Esophagus muscularis mucosa (tissue), 4 donors: Measurements from ENCODE around the gene KPNA6. TPM values are rescaled to one million over a fixed set of nuclear protein-coding genes. Genes with fewer than 3 reads are reported as not detected.
"Not testable (repeated sequence)": the region's sequence is repeated elsewhere in the genome, so short reads cannot be mapped to it uniquely, and the experiment has no call there.

Experiments
- DNase-seq: peaks from one replicate; pipeline ENCODE4 v3.0.0-alpha.2; 2017; ENCODE audit errors: extremely low spot score
- H3K27ac ChIP-seq, 4 donors: fragments of 200-600 bp; sonication (generic); replicated peaks in 1 of 4; 1 replicate in 3 of 4; 2 replicates in 1 of 4; pipeline ENCODE4 v1.5.1; 2016 to 2019; ENCODE audit warnings: mild to moderate bottlenecking in 1 of 4
- H3K27me3 ChIP-seq, 4 donors: fragments of 200-600 bp; sonication (generic); one replicate each; pipeline versions ENCODE4 v1.5.1 to v1.6.0; 2016 to 2019
- H3K36me3 ChIP-seq, 4 donors: fragments of 200-600 bp; sonication (generic); one replicate each; pipeline ENCODE4 v1.5.1; 2016 to 2019
- H3K4me1 ChIP-seq, 4 donors: fragments of 200-600 bp; sonication (generic); one replicate each; pipeline ENCODE4 v1.5.1; 2016 to 2019
- H3K4me3 ChIP-seq, 4 donors: fragments of 200-600 bp; sonication (generic); 1 replicate in 2 of 4; 2 replicates in 2 of 4; pipeline ENCODE4 v1.5.1; 2016 to 2019; ENCODE audit warnings: mild to moderate bottlenecking in 4 of 4, moderate library complexity in 1 of 4
- H3K9me3 ChIP-seq, 4 donors: fragments of 200-600 bp; sonication (generic); 1 replicate in 3 of 4; 2 replicates in 1 of 4; pipeline ENCODE4 v1.5.1; 2016 to 2019
- EP300 ChIP-seq: sonication (generic); formaldehyde crosslinking; IDR thresholded peaks from one replicate; pipeline ENCODE4 v1.6.1; 2017; ENCODE audit warnings: antibody characterized with exemption
- POLR2A ChIP-seq: fragments of 450-650 bp; IDR thresholded peaks from one replicate; pipeline ENCODE4 v1.6.1; 2017; ENCODE audit warnings: antibody characterized with exemption, moderate library complexity, mild to moderate bottlenecking, low read depth
- POLR2AphosphoS5 ChIP-seq, 2 donors: sonication (generic); formaldehyde crosslinking; IDR thresholded peaks; one replicate each; pipeline ENCODE4 v1.6.1; 2017; ENCODE audit warnings: antibody characterized with exemption in 2 of 2
- WGBS: methylation state at CpG from one replicate; pipeline ENCODE4 v1.1.5; 2018; 5-methylcytosine and 5-hydroxymethylcytosine counted together
- intact Hi-C: fragments of 100-400 bp; cut with DNase I; formaldehyde crosslinking; loops from one replicate; pipeline ENCODE4 v1.15.1; 2023
- total RNA-seq, 4 donors: library from RNA; depleted of rRNA; stranded (reverse); fragments of >200 nt; gene quantifications; one replicate each; pipeline versions ENCODE4 v1.1.0 to v1.2.1, GENCODE V29; 2016
- TF ChIP-seq, protein P1 (sequence below), 3 experiments: fragments of 200-600 bp in 2 of 3; fragments of 450-650 bp in 1 of 3; sonication (generic) in 2 of 3; IDR thresholded peaks; one replicate each; pipeline ENCODE4 v1.5.1; 2017 to 2019; ENCODE audit warnings: antibody characterized with exemption in 3 of 3, mild to moderate bottlenecking in 2 of 3, moderate library complexity in 1 of 3

Gene KPNA6
- total RNA-seq, 4 donors from 2014 or later: 47.8 to 71.3 (median 55.4) TPM

DNA sequence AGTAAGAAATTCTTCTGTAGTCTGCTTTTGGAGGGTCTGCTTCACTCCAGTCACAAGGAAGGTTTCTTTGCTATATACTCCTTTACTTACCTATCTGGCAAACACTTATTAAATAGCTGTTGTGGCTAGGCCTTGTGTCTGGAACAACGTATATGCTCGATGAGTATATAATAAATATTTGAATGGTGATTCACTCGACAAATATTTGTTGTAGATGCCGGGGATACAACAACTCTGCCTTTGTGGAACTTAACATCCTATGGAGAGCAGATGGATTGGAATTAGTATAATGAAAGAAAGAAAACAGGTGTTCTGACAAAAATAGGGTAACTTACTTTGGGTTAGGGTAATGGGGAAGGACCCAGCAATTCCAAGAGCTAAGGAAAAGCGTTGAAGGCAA lies 31.1 kb downstream of the KPNA6 start:
- H3K9me3 ChIP-seq: no peaks in the 10 kb centered on the region
- TF ChIP-seq EP300 (no peak), POLR2A (no peak), POLR2AphosphoS5 (IDR thresholded peaks at IDR 0.05) (no peak)
- TF ChIP-seq, protein P1, sequence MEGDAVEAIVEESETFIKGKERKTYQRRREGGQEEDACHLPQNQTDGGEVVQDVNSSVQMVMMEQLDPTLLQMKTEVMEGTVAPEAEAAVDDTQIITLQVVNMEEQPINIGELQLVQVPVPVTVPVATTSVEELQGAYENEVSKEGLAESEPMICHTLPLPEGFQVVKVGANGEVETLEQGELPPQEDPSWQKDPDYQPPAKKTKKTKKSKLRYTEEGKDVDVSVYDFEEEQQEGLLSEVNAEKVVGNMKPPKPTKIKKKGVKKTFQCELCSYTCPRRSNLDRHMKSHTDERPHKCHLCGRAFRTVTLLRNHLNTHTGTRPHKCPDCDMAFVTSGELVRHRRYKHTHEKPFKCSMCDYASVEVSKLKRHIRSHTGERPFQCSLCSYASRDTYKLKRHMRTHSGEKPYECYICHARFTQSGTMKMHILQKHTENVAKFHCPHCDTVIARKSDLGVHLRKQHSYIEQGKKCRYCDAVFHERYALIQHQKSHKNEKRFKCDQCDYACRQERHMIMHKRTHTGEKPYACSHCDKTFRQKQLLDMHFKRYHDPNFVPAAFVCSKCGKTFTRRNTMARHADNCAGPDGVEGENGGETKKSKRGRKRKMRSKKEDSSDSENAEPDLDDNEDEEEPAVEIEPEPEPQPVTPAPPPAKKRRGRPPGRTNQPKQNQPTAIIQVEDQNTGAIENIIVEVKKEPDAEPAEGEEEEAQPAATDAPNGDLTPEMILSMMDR (IDR thresholded peaks at IDR 0.05): no peak
- no peaks in the 10 kb centered on the region for H3K27me3 ChIP-seq
- no peak overlapping the region for H3K4me3 ChIP-seq
- intact Hi-C loops: no loop called here
- no peak for DNase-seq
- WGBS: 68% methylated on average over 5 of the region's 5 CpGs
- H3K27ac ChIP-seq: no peak overlapping the region
- H3K4me1 ChIP-seq: peaks cover 26 to 57% (median 48%) of the 10 kb centered on the region in 4 donors
- no peaks in the 10 kb centered on the region for H3K36me3 ChIP-seq

DNA sequence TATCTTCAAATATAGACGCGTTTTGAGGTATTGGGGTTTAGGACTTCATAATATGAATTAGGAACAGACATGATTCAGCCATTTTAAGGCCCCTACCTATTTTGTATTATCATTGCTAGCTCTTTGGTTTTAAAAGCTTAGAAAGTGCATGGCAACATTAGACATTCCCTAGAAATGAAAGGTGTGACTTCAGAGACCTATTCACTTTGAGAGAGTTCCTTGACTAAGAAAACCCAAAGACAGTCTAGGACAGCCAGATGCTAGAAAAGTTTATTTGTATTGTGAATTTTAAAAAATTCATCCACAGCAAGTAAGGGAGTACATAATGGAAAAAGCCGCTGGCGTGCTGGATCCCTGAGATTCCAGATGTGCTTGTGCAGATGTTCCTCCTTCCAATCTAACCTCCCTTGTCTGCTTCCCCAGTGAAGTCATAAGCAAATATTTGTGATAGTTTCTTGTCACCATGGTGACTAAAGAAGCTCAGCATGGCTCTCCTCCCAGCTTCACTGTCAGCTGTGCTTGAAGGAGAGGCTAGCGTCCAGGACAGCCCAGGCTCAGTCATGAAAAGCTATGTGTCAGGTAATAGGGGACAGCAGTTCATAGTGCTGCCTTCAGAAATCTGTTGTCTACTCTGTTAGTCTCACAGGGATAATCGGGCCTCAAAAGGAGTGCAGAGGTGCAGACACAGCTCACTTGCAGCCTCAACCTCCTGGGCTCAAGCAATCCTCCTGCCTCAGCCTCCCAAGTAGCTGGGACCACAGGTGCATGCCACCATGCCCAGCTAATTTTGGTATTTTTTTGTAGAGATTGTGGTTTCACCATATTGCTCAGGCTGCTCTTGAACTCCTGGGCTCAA lies 34.8 kb downstream of the KPNA6 start:
- no peaks in the 10 kb centered on the region for H3K27me3 ChIP-seq
- WGBS: 48% methylated on average over 6 of the region's 6 CpGs
- H3K9me3 ChIP-seq: peaks cover 0 to under 1% (median 0%) of the 10 kb centered on the region in 4 donors
- TF ChIP-seq, protein P1 (IDR thresholded peaks at IDR 0.05): no peak
- peak in 1 of 2 donors; percentile 20 for TF ChIP-seq POLR2AphosphoS5 (IDR thresholded peaks at IDR 0.05)
- no peaks in the 10 kb centered on the region for H3K36me3 ChIP-seq
- intact Hi-C loops: no loop called here
- H3K4me3 ChIP-seq: no peak overlapping the region
- DNase-seq: peak; percentile 91
- peak overlapping the region; percentile 62 to 72 (median 66) for H3K27ac ChIP-seq
- peaks cover 28 to 59% (median 46%) of the 10 kb centered on the region in 4 donors for H3K4me1 ChIP-seq

DNA sequence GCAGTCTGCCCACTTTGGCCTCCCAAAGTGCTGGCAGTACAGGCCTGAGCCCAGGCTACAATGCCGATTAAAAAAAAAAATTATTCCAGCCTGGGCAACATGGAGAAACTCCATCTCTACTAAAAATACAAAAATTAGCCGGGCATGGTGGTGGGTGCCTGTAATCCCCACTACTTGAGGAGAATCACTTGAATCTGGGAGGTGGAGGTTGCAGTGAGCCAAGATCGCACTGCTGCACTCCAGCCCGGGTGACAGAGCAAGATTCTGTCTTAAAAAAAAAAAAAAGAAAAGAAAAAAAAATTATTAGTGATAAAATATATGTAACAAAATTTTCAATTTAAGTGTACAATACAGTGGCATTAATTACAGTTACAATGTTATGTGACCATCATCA lies 35.4 kb downstream of the KPNA6 start:
- WGBS: 84% methylated on average over 4 of the region's 4 CpGs
- H3K4me3 ChIP-seq, H3K36me3 ChIP-seq, intact Hi-C loops, H3K27me3 ChIP-seq, H3K9me3 ChIP-seq, DNase-seq: not testable (repeated sequence)
- H3K27ac ChIP-seq: peak overlapping the region; percentile 62 to 72 (median 66)
- peaks cover 28 to 59% (median 46%) of the 10 kb centered on the region in 4 donors for H3K4me1 ChIP-seq

DNA sequence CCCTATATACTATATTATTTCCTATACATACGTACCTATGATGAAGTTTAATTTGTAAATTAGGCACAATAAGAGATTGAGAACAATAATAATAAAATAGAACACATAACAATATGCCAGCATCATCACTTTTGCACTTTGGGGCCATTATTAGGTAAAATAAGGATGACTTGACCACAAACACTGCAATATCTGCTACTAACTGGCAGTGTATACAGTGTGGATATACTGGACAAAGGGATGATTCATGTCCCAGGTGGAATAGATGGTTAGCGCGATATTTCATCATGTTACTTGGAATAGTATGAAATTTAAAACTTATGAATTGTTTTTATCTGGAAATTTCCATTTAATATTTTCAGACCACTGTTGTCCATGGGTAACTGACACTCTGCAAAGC lies 36.2 kb downstream of the KPNA6 start:
- WGBS: 86% methylated on average over 3 of the region's 3 CpGs
- Histone ChIP-seq H3K4me1 (peaks cover 27 to 54% (median 42%) of the 10 kb centered on the region in 4 donors), H3K27ac (no peak overlapping the region), H3K4me3 (no peak overlapping the region), H3K27me3 (no peaks in the 10 kb centered on the region), H3K36me3 (no peaks in the 10 kb centered on the region), H3K9me3 (peaks cover 0 to 5% (median 0%) of the 10 kb centered on the region in 4 donors)
- TF ChIP-seq EP300: no peak
- TF ChIP-seq POLR2A: no peak
- TF ChIP-seq, protein P1 (IDR thresholded peaks at IDR 0.05): no peak
- TF ChIP-seq POLR2AphosphoS5 (IDR thresholded peaks at IDR 0.05): no peak
- no peak for DNase-seq
- intact Hi-C loops: no loop called here

DNA sequence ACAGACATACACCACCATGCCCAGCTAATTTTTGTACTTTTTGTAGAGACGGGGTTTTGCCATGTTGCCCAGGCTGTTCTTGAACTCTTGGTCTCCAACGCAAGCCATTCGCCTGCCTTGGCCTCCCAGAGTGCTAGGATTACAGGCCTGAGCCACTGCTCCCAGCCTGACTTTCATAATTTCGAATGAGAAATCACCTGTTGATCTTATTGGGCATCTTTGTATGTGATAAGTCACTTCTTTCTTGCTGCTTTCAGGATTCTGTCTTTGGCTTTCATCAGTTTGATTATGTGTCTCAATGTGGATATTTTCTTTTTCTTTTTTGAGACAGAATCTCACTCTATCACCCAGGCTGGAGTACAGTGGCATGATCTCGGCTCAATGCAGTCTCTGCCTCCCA lies 39.9 kb downstream of the KPNA6 start:
- H3K9me3 ChIP-seq, DNase-seq, H3K36me3 ChIP-seq, intact Hi-C loops, H3K27ac ChIP-seq, H3K27me3 ChIP-seq, H3K4me3 ChIP-seq: not testable (repeated sequence)
- WGBS: 99% methylated on average over 5 of the region's 5 CpGs
- peaks cover 19 to 40% (median 33%) of the 10 kb centered on the region in 4 donors for H3K4me1 ChIP-seq
